Ammon's horn (tissue), 1 donor: ENCODE measurements around the gene RGS3.

Source experiments
- DNase-seq: peaks from one replicate; pipeline ENCODE4 v3.0.0-alpha.2; 2016; ENCODE audit warnings: low spot score

Gene RGS3

DNA sequence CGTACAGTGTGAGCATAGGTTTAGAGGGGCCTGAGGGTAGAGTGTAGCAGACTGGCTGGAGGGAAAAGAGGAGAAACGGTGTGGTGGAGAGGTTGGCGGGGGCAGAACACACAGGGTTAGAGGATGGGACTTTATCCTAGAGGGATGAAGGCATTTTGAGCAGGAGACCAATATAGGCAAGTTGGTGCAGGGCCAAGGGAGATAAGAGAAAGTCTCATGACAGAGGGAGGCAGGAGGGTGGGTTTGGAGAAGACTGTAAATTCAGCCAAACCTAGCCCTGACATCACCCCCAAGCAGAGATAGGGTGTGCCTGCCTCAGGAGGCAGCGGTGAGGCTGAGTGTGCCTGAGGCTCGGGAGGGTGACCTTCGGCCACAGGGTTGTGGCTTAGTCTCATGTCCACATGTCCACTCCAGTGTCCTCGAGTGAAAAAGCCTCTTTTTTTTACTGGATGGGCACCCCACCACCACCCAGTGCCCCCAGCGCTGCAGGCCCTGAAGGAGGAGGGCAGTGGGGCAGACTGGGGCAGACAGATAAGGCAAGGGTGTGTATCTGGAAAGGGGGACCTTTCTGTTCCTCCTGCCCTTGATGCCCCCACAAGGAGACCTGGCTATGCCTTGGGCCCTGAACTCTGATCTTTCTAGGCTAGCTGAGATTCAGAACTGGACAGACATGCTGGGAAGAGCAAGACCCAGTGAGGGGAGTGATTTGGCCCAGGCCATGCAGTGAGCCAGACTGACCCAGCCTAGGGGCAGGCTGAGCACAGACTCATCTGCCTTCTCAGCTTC, 108.7 kb downstream of the RGS3 start:
- DNase-seq, result no peak

DNA sequence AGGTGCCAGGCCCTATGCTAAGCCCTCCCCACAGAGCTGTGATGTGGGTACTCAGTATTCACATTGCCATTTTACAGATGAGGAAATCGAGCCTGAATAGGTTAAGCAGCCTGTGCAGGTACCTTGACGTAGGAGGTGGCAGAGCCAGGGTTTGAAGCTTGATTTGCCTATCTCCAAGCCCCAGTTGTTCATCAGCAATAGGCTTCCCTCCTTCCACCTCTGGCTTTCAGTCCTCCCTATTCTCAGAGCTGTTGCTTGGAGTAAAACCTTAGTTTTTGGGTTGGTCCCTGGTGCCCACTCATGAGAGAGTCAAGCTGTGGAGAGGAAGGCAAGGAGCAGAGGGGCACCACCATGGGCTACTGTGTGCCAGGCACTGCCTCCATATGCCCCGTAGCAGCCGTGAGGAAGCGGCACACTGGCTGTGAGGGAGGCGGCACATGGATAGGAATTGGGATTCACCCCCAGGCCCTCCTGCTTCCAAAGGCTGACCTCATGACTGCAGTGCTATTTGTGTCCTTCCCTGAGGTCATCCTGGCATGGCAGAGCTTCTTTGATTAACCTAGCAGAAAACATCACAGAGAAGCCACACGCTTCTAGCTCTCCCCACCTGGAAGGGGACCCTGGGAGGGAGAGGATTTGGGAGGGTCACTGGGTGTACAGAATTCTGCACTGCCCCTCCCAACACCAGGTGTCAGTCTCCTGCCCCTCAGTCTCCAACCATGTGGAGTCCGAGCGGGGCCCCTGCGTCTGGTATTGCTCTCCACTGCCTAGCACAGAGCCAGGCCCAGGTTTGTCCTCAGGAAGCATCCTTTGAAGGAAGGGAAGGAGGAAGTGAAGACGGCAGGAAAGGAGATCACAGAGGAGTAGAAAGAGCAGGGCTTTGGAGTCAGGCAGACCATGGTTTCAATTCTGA, 109.8 kb downstream of the RGS3 start:
- no peak for DNase-seq

DNA sequence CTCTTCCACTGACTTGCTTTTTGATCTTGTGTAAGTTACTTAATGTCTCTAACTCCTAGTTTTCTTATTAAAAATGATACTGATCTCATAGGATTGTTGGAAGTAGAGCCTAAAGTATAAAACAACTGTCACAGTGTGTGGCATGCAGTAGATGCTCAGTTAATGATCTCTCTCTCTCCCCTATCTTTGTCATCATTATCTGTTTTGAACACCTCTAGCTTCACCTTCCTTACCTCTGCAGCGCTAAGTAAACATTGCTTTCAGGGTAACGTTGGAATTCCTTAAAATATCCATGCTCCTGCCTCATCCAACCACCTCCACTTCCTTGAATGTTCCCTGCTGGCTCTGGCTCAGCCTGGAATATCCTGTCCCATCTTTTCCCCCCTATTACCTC, 110.4 kb downstream of the RGS3 start:
- DNase-seq, result no peak

DNA sequence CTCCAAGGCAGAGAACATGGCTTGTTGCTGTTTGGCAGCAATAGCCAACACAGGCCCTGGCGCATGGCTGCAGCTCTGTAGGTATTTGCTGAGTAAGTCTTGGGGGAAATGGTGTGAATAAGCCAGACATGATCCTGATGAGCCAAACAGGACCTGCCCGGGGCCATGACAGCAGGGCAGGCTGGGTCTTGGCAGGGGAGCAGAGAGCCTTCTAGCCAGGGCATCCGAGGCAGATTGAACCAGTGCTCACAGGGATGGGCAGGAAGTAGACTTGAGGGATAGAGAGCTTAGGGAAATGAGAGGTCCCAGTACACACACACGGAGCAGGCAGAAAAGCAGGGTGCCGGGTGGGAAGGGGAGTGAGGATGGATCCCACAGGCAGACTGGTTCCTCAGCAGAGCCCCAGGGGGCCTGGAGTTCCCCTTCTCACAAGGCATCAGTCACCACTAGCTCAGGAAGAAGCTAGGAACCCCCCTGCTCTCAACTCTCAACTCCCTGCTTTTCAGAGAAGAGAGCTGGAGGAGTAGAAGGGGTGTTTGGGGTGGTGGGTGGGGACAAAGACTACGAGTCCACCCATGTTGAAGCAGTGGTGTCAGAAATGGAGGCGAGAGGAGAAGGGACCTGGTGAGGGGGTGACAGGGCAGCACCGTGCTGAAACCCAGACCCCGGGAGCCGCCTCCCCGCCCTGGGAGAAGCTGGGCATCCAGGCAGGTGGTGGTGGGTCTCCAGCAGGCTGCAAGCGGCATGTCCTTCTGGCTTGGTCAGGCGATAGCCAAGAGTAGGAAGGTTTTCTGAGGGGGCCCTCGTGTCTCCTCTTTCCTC, 111.1 kb downstream of the RGS3 start:
- no peak for DNase-seq

DNA sequence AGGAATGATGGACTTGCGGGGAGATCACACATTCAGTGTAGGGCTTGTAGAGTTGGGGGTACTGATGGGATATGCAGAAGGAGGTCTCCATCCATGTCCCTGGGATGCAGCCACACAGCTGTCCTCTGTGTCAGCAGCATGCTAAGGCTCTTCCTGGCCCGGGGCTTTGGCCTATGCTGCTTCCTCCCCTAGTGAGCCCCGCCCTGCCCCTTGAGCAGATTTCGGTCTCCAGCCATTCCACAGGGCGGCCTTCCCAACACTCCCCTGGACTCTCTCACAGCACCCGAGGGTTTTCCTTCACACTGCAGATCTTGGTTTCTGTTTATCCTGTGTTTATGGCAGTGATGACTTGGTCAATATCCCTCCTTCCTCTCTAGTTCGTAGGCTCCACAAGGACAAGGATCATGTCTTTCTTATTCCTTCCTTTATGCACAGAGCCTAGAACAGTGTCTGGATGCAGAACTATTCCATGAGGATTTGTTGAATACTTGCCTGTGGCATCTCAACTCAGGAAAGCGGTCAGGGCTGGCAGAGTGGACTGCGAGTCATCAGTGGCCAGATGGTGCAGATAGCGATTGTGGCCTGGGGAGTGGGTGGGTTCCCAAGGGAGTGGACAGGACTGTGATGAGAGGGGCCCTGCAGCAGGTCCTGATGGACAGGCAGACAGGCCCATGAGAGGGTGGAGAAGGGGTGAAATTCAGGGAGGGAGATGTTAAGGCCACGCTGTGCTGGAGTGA, 114.2 kb downstream of the RGS3 start:
- DNase-seq, result no peak

DNA sequence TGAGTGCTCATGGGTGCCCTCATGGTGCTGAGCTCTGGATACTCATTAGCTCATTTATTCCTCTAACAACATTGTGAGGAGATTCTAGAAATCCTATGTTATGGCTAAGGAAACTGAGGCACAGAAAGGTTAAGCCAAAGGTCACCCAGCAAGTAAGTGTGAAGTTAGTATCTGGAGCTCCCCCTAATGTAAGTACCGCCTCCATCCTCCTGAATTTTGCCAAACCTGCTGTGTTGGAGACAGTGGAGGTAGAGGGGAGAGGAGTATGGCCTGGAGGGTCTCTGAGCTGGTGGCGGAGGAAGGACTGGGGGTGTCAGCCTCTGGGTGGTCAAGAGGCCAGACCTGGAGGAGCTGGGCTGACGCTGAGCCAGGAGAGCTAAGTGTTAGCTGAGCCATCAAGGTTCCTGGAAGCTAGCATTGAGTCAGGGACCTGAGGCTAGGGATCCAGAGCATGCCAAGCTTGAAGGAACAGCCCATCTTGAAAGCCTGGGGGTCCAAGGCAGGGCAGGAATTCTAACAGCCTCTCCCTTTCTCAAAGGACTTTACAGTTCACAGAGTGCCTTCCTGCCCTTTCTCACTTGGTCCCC, 114.8 kb downstream of the RGS3 start:
- DNase-seq, result no peak

DNA sequence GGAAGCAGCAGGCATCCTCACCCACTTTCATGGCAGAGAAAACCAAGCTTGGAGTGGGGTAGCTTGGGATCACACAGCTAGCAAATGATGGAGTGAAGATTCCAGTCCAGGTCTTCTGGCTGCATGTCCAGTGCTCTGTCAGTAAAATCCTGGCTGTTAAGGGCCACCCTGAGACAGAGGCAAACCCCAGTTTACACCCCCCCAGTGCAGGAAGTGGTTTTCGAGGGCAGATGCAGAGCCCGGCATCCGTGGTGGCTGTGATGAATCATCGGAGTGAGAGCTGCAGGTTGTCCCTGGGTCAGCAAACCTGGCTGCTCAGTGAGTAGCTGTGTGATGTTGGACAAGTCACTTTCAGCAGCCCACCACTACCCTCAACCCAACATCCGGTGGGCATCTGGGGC, 115.4 kb downstream of the RGS3 start:
- DNase-seq, result no peak

DNA sequence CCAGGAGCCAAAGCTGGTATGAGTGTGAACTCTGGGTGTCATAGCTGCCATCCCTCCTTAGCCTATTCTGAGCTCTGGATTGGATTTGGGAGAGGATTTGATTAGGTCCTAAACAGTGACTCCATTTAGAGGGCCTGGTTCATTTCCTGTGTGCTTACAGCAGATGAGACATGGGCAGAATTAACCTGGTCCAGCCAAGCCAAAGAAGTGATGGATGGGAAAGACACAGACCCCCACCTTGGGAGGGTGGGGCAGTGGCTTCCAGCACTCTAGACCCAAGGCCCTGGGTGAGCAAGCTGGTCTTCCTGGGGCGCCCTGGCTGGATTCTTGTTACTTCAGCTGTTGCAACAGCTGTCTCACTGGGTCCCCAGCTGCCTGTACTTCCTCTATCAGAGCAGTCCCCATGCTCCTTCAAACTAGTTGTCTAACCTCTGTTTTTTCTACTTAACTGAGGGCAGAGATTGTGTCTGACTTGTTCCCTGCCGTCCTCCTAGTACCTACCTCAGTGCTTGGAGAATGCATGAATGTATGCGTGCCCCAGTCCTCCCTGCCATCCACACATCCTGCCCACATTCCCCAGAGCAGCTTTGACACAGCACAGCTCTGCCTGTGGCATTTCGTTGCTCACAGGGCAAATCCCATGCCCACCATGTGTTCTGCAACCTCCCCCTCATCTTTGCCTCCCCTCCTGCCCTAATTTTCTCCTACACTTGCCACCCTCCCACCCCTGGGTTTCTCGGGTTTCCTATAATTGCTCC, 115.9 kb downstream of the RGS3 start:
- DNase-seq, result peak; percentile 61

DNA sequence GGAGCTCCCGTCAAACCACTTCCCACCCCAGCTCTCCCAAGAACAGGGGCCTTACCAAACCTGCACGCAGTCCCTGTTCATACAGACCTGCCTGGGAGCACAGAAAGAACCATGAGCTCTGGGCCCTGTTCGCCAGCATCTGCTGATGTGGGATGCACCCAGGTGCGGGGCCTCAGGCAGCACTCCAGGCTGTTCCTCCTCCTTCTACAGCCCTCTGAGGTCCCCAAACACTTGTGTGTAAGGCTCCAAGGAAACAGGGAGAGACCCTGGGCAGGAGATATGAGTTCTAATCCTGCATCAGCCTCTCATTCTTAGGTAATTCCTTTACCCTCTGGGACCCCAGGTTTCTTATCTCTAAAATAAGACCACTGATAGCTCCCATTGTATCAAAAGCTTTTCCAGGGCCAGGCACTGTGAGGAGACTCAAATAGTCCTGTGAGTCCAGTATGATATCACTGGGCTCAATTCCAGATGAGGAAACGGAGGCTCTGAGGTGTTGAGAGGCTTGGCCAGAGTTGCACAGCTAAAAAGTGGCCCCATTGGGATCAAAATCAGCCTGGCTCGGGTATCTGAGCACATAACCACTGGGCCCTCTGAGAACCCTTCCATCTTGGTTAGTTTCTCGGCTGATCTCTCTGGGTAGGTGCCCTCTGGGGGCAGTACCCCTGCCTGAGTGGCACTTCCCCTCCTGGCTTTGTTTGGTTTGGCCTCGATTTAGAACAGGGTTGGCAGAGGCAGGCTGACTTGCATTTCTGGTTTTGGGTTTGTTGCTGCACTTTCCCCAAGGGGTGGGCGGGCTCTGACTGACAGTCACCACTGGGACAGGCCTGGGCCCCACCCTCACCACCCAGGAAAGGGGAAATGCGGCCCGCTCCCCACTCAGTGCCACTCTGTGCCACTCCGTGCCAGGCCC, 116.8 kb downstream of the RGS3 start:
- peak; percentile 83 for DNase-seq

DNA sequence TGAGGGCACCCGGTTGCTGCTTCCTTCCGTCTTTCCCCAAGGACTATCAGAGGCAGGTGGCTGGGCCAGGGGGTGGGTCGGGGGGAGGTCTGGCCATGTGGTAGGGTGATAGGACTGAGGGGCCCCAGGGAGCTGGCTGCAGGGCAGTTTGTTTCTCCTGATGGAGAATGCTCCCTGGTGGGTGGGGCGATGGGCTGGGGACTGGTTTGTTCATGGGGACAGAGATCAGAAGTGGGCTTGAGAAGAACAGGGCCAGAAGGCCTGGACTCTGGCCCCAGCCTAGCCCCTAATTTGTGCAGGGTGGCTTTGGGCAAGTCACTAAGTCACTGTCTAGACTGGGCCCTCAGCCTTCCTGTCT, 117.4 kb downstream of the RGS3 start:
- DNase-seq, result no peak

DNA sequence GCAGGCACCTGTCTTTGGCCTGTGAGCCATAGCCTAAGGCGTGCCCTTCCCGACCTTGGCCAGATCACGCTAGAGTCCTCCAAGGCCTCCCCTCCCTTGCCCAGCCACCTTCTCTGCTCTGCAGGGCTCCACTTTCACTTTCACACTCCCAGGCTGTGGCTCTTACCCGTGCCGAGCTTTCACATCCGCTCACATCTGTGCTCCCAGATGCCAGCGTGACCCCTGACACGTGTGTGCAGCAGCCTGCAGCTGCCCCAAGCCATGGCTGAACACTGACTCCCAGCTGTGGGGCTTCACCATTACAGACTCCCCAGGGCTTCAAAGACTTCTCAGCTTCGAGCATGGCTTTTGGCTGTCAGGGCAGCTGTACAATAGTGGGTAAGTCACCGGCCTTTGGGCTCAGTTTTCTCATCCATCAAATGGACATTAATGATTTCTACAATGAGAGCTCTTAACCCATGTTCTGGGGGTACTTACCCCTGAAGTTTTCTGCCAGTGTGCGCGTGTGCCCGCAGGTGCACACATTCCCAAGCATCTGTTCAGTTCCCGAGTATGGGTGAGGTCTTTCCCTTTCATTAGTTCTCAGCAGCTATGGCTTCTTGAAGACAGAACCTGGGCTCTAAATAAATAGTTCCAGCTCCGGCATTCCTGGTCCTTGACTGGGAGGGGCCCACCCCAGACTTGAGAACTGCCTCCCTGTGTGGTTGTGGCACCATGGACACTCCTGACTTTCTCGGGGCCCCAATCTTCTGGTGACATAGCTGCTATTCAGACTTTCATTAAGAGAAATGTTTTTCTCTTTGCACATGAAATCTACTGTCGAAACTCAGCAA, 118.6 kb downstream of the RGS3 start:
- peak; percentile 91 for DNase-seq

DNA sequence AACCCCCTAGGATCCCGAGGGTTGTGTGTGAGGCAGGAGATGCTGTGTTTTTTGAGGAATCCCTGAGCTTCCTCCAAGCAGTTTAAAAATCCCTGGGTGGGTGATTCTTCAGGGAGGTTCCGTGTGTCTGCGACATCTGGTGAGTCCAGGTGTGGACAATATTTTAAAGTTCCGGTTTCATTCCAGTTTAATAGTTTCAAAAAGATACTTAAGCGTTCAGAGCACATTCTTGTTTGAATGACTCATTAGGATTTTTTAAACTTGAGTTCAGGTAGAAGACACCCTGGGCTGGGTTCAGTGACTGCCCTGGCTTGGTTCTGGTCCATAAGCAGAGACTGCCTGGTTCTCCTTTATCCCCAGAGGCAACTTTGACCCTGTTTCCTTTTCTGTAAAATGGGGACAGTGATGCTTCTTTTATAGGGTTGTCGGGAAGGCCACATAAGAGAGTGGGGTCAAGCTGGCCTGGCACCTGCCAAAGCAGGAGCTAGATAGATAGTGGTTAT, 119.2 kb downstream of the RGS3 start:
- no peak for DNase-seq

DNA sequence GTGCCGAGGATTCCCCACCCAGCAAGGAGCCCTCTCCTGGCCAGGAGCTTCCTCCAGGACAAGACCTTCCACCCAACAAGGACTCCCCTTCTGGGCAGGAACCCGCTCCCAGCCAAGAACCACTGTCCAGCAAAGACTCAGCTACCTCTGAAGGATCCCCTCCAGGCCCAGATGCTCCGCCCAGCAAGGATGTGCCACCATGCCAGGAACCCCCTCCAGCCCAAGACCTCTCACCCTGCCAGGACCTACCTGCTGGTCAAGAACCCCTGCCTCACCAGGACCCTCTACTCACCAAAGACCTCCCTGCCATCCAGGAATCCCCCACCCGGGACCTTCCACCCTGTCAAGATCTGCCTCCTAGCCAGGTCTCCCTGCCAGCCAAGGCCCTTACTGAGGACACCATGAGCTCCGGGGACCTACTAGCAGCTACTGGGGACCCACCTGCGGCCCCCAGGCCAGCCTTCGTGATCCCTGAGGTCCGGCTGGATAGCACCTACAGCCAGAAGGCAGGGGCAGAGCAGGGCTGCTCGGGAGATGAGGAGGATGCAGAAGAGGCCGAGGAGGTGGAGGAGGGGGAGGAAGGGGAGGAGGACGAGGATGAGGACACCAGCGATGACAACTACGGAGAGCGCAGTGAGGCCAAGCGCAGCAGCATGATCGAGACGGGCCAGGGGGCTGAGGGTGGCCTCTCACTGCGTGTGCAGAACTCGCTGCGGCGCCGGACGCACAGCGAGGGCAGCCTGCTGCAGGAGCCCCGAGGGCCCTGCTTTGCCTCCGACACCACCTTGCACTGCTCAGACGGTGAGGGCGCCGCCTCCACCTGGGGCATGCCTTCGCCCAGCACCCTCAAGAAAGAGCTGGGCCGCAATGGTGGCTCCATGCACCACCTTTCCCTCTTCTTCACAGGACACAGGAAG, 120.2 kb downstream of the RGS3 start:
- DNase-seq, result no peak

DNA sequence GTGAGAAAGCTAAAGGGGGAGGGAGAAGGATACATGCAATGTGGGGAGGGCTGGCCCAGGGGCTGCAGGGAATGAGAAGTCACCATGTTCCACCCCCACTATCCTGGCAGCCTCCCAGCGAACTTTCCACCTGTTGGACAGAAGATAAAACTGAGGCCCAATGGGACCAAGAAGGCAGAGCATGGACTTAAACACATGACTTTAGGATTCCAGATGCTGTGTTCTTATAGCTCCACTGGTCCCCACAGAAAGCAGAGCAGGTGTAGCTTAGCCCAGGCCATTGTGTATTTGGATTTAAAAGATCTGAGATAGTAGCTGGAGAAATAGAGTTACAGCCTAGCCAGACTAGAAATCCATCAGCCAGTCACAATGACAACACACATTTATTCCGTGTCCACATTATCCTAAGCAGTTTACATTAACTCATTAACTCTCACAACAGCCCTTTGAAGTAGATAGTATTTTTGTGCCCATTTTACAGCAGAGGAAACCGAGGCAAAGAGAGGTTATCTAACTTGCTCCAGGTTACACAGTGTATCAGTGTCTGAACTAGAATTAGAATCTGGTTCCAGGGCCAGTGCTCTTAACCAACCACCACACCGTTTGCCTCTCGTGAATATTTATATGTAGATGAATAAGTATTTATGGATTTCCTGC, 121.0 kb downstream of the RGS3 start:
- DNase-seq, result no peak

DNA sequence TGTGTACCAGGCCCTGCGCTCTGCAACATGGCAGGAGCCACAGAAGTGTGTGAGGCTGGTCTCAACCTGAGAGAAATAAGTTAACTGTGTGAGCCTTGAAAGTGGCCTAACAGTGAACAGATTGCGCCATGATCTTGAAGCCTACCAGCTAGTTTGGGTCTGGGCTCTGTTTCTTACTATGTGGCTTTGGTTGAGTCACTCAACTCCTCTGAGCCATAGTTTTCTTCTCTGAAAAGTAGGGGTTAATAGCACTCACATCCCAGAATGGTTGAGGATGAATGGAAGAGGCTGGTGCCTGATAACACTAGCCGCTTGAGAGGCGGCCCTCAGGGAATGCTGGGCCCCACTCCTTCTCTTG, 121.5 kb downstream of the RGS3 start:
- DNase-seq, result no peak

DNA sequence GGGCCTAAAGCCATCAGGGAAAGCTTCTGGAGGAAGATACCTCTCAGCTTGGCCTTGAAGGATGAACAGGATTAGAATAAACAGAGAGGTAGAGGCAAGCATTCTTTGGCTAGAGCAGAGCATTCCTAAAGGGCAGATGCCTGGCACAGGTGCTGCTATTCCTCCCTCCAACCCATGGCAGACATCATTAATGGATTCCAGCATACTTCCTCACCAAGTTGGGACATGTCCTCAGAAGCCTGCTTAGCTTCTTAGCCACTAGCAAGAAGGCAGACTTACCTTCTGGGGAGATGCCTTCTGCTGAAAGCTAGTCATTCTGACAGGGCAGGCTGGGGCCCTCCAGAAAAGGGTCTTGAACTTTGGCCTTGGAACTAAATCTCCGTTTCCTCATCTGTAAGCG, 122.0 kb downstream of the RGS3 start:
- DNase-seq, result no peak

DNA sequence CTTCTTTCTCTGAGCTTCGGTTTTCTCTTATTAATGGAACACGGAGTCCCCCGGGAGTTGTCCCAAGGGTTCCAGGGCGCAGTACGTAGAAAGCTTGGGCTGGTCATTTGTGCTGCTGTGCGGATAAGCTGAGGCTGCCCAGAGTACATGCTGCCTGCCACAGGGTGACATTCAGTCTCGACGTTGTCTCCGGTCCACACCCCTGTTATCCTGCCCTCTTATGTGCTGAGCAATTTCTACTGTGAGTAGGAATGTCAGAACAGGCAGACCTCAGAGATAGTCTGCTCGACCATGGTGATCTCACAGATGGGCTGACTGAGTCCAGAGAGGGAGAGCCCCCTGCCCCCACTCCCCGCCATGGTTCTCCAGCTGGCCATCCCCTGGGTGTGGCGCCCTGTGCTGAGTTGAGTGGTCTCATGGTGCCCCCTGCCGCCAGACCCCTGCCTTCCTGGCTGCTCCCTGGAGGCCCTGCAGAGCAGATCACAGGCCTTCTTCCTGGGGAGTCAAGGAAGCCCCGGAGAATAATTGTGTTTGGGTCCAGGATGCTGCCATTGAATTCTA, 124.0 kb downstream of the RGS3 start:
- DNase-seq, result no peak
